Ecto neural progenitor cell (in vitro differentiated cells): Measurements from ENCODE around the gene ANAPC4.
"Not testable (repeated sequence)": the region's sequence is repeated elsewhere in the genome, so short reads cannot be mapped to it uniquely, and the experiment has no call there.

ENCODE experiments used
- DNase-seq: peaks from one replicate; pipeline ENCODE4 v3.0.0-alpha.2; 2018; ENCODE audit warnings: low spot score

ANAPC4 gene

GRCh38 chr4:25376754-25377571 lies at the start of gene ANAPC4:
Gene ANAPC4, plus strand, starts transcription at chr4:25377263. Its CDS starts 165 bp downstream, at chr4:25377428.
- DNase-seq = peak; percentile 94

- not testable (repeated sequence) for DNase-seq
These were observed 48.6 kb upstream of the ANAPC4 start for GRCh38 chr4:25328463-25328862.

GRCh38 chr4:25330335-25330734 lies 46.7 kb upstream of the ANAPC4 start:
- no peak for DNase-seq

GRCh38 chr4:25330905-25331808 lies 45.9 kb upstream of the ANAPC4 start:
- no peak for DNase-seq

- DNase-seq = no peak
These were observed 33.4 kb upstream of the ANAPC4 start for GRCh38 chr4:25343671-25344070.

GRCh38 chr4:25345744-25346143 lies 31.3 kb upstream of the ANAPC4 start:
- no peak for DNase-seq

- no peak for DNase-seq
These were observed 30.1 kb upstream of the ANAPC4 start for GRCh38 chr4:25346913-25347312.

GRCh38 chr4:25347473-25347872 lies 29.6 kb upstream of the ANAPC4 start:
- no peak for DNase-seq

- DNase-seq = no peak
These were observed 29.1 kb upstream of the ANAPC4 start for GRCh38 chr4:25347971-25348370.

GRCh38 chr4:25350561-25350960 lies 26.5 kb upstream of the ANAPC4 start:
- no peak for DNase-seq

GRCh38 chr4:25351777-25352416 lies 25.2 kb upstream of the ANAPC4 start:
- no peak for DNase-seq

GRCh38 chr4:25356068-25356467 lies 21.0 kb upstream of the ANAPC4 start:
- no peak for DNase-seq

GRCh38 chr4:25358515-25359275 lies 18.4 kb upstream of the ANAPC4 start:
- DNase-seq = no peak

GRCh38 chr4:25361253-25361652 lies 15.8 kb upstream of the ANAPC4 start:
- no peak for DNase-seq

GRCh38 chr4:25367004-25367621 lies 9.9 kb upstream of the ANAPC4 start:
- no peak for DNase-seq

GRCh38 chr4:25367877-25368276 lies 9.2 kb upstream of the ANAPC4 start:
- DNase-seq = no peak

- DNase-seq = no peak
These were observed 8.7 kb upstream of the ANAPC4 start for GRCh38 chr4:25368315-25368714.

- no peak for DNase-seq
These were observed 6.8 kb upstream of the ANAPC4 start for GRCh38 chr4:25370242-25370641.

- not testable (repeated sequence) for DNase-seq
These were observed 4.5 kb upstream of the ANAPC4 start for GRCh38 chr4:25372549-25372948.

- DNase-seq = no peak
These were observed 741 bp downstream of the ANAPC4 start for GRCh38 chr4:25377572-25378436.
